Endothelial cell of umbilical vein (primary cell): ENCODE results near the gene ZDHHC16. TPM values are rescaled to one million over a fixed set of nuclear protein-coding genes. Genes with fewer than 3 reads are reported as not detected.

Experiments
- BruUV-seq: library from RNA; stranded (reverse); fragments of 400-500 nt; replicated peaks from 2 replicates; lab custom pipeline; 2021; lab: Mats Ljungman, UMichigan
- CTCF ChIA-PET: fragments of 300-600, 350-600 bp; sonication (Branson Sonifier 250); formaldehyde crosslinking; loops from one replicate; lab custom pipeline; 2021; ENCODE audit warnings: antibody characterized with exemption, inconsistent platforms; lab: Charles Lee
- POLR2A ChIA-PET: fragments of 300-600, 350-600 bp; sonication (Branson Sonifier 250); formaldehyde crosslinking; loops from one replicate; lab custom pipeline; 2021; ENCODE audit warnings: antibody characterized with exemption, inconsistent platforms; lab: Charles Lee
- DNase-seq: peaks from one replicate; pipeline ENCODE4 v3.0.0-alpha.2; 2011; ENCODE audit warnings: low read depth, low spot score
- FAIRE-seq: peaks from 2 replicates; lab custom pipeline; 2011; peaks lifted over from hg19 to GRCh38; lab: Jason Lieb, UNC
- H2AFZ ChIP-seq: 2 replicates; pipeline ENCODE4 v1.6.0; 2012; ENCODE audit warnings: low read depth, low read length, control low read depth, inconsistent platforms
- H3K27ac ChIP-seq: 2 replicates; pipeline ENCODE4 v1.5.1; 2011; ENCODE audit warnings: low read depth, mild to moderate bottlenecking, control low read depth, low read length, moderate library complexity; ENCODE audit not compliant: insufficient read depth
- H3K27me3 ChIP-seq, 2 experiments: 2 replicates each; pipeline versions ENCODE4 v1.6.0 to v1.6.1; 2011; ENCODE audit warnings: low read length in 2 of 2, mixed read lengths in 1 of 2; ENCODE audit not compliant: control insufficient read depth in 2 of 2, insufficient read depth in 2 of 2
- H3K36me3 ChIP-seq, 2 experiments: 2 replicates in 1 of 2; 3 replicates in 1 of 2; pipeline ENCODE4 v1.5.1; 2011; ENCODE audit warnings: low read length in 2 of 2, mild to moderate bottlenecking in 1 of 2, moderate library complexity in 1 of 2; ENCODE audit not compliant: control insufficient read depth in 2 of 2, insufficient read depth in 2 of 2; ENCODE audit errors: extremely low read depth in 1 of 2
- H3K4me1 ChIP-seq: 3 replicates; pipeline ENCODE4 v1.5.1; 2011; ENCODE audit warnings: mild to moderate bottlenecking, low read length; ENCODE audit not compliant: control insufficient read depth, insufficient read depth; ENCODE audit errors: extremely low read depth
- H3K4me2 ChIP-seq: 2 replicates; pipeline ENCODE4 v1.6.1; 2011; ENCODE audit warnings: low read length, control low read depth, mixed read lengths; ENCODE audit not compliant: insufficient read depth
- H3K4me3 ChIP-seq, 3 experiments: fragments of 200-600 bp in 1 of 3; sonication (generic), shearing (Covaris generic) in 1 of 3; replicated peaks in 1 of 3; 2 replicates each; pipeline ENCODE4 v1.5.1; 2011 to 2016; ENCODE audit warnings: control low read depth in 3 of 3, low read length in 3 of 3, mild to moderate bottlenecking in 2 of 3, inconsistent platforms in 1 of 3, low read depth in 1 of 3, moderate library complexity in 1 of 3; ENCODE audit not compliant: insufficient read depth in 1 of 3
- H3K79me2 ChIP-seq: 2 replicates; pipeline ENCODE4 v1.6.0; 2012; ENCODE audit warnings: low read length, inconsistent platforms; ENCODE audit not compliant: control insufficient read depth, insufficient read depth
- H3K9ac ChIP-seq: replicated peaks from 2 replicates; pipeline ENCODE3; 2011; ENCODE audit warnings: low read length, control low read depth; ENCODE audit not compliant: insufficient read depth; ENCODE audit errors: extremely low read depth
- H3K9me1 ChIP-seq: replicated peaks from 3 replicates; pipeline ENCODE4 v1.6.0; 2011; ENCODE audit warnings: mild to moderate bottlenecking, low read length; ENCODE audit not compliant: control insufficient read depth, insufficient read depth; ENCODE audit errors: extremely low read depth
- H3K9me3 ChIP-seq: replicated peaks from 2 replicates; pipeline ENCODE4 v1.5.1; 2012; ENCODE audit warnings: low read length, inconsistent platforms; ENCODE audit not compliant: control insufficient read depth, insufficient read depth
- H4K20me1 ChIP-seq: replicated peaks from 2 replicates; pipeline ENCODE3; 2011; ENCODE audit warnings: mild to moderate bottlenecking, low read length; ENCODE audit not compliant: control insufficient read depth, insufficient read depth; ENCODE audit errors: extremely low read depth
- FOS ChIP-seq: IDR thresholded peaks from 2 replicates; pipeline ENCODE4 v1.6.1; 2011; ENCODE audit warnings: mild to moderate bottlenecking, low read length, moderate library complexity, borderline replicate concordance; ENCODE audit not compliant: insufficient read depth
- MAX ChIP-seq: IDR thresholded peaks from 2 replicates; pipeline ENCODE4 v1.6.1; 2011; ENCODE audit not compliant: insufficient read depth, insufficient read length
- MYC ChIP-seq: IDR thresholded peaks from one replicate; pipeline ENCODE4 v1.6.1; 2011; ENCODE audit warnings: mild to moderate bottlenecking, low read depth, low read length
- POLR2A ChIP-seq: IDR thresholded peaks from 2 replicates; pipeline ENCODE4 v1.6.1; 2012; ENCODE audit warnings: low read depth, mild to moderate bottlenecking, control low read depth, low read length
- POLR2AphosphoS5 ChIP-seq: IDR thresholded peaks from 2 replicates; pipeline ENCODE4 v1.6.1; 2012; ENCODE audit warnings: low read depth, mild to moderate bottlenecking, control low read depth, low read length, moderate library complexity; ENCODE audit not compliant: insufficient read depth
- dilution Hi-C: fragments of 300-500 bp; cut with MboI; formaldehyde crosslinking; loops from one replicate; pipeline ENCODE4 v1.15.0; 2019; ENCODE audit warnings: low sequenced_read_pairs; ENCODE audit not compliant: extremely low pct_ligation_motif_present
- intact Hi-C: fragments of 100-400 bp; cut with micrococcal nuclease; formaldehyde crosslinking; loops from one replicate; pipeline ENCODE4 v1.10.0; 2022
- polyA plus RNA-seq, 4 experiments: library from polyadenylated mRNA; depleted of rRNA in 3 of 4; stranded (reverse) in 3 of 4; unstranded in 1 of 4; fragments of >200 nt; gene quantifications; 2 replicates each; pipeline versions ENCODE4 v1.2.1 to v1.2.3, GENCODE V29; 2011 to 2012; ENCODE audit warnings: missing spikeins in 1 of 4
- small RNA-seq: library from RNA; depleted of rRNA; stranded (forward); fragments of <200 nt; gene quantifications from one replicate; pipeline ENCODE3, GENCODE V24; 2012; ENCODE audit warnings: low replicate concordance, low read depth; ENCODE audit not compliant: insufficient read depth, insufficient read length
- total RNA-seq: library from RNA; stranded (reverse); gene quantifications from 2 replicates; pipeline ENCODE4 v1.2.3, GENCODE V29; 2021

Gene ZDHHC16
- total and polyA plus RNA-seq, 2 donors (not counting 3 experiments of a cell fraction or from before 2014, with no cell fraction given), result 52.0 to 125 TPM

GRCh38 chr10:97506199-97506991, 60.4 kb downstream of the ZDHHC16 start:
- H3K9me3 ChIP-seq, result no peaks in the 10 kb centered on the region
- peaks cover 46% of the 10 kb centered on the region for H3K79me2 ChIP-seq
- CTCF ChIA-PET, result interaction anchor here (1.8 kb wide), 1 partner anchor 9 kb away, joined by 6 read pairs; no protein-coding TSS in a partner anchor
- POLR2A ChIA-PET, result no interaction called here
- BruUV-seq, result no TSS peak
- FAIRE-seq (no peak), DNase-seq (no peak)
- peaks cover 9% of the 10 kb centered on the region for H3K4me1 ChIP-seq
- H2AFZ ChIP-seq, result no peak overlapping the region
- peaks cover under 1% of the 10 kb centered on the region for H4K20me1 ChIP-seq
- intact Hi-C loops, result no loop called here
- H3K4me2 ChIP-seq, result no peak overlapping the region
- dilution Hi-C loops, result no loop called here
- H3K9ac ChIP-seq, result no peak overlapping the region
- no peaks in the 10 kb centered on the region for H3K27me3 ChIP-seq
- no peaks in the 10 kb centered on the region for H3K36me3 ChIP-seq
- no peaks in the 10 kb centered on the region for H3K9me1 ChIP-seq
- TF ChIP-seq FOS (no peak), POLR2AphosphoS5 (no peak), MAX (no peak), POLR2A (no peak), MYC (no peak)
- no peak overlapping the region for H3K4me3 ChIP-seq
- no peak overlapping the region for H3K27ac ChIP-seq

Small RNA genes within 50 kb of the gene (small RNA-seq; reads per million reads assigned to genes)
- gene RF00019, result not detected

Other genes starting within 250 kb of the ZDHHC16 start
- gene ARHGAP19, start 153.5 kb upstream of the ZDHHC16 start, total RNA-seq, result 19.1 and 20.0 TPM in 2 replicates
- 5.5 and 6.8 TPM in 2 replicates for gene ARHGAP19, start 153.5 kb upstream of the ZDHHC16 start, polyA plus RNA-seq
- gene FRAT1, start 126.9 kb upstream of the ZDHHC16 start, total RNA-seq, result 3.2 and 3.5 TPM in 2 replicates
- 2.2 and 2.4 TPM in 2 replicates for gene FRAT1, start 126.9 kb upstream of the ZDHHC16 start, polyA plus RNA-seq
- gene FRAT2, start 111.4 kb upstream of the ZDHHC16 start, total RNA-seq, result 11.3 and 11.5 TPM in 2 replicates
- 5.7 and 6.6 TPM in 2 replicates for gene FRAT2, start 111.4 kb upstream of the ZDHHC16 start, polyA plus RNA-seq
- 35.8 and 40.9 TPM in 2 replicates for gene RRP12, start 44.8 kb upstream of the ZDHHC16 start, total RNA-seq
- 11.9 and 13.6 TPM in 2 replicates for gene RRP12, start 44.8 kb upstream of the ZDHHC16 start, polyA plus RNA-seq
- 357 and 375 TPM in 2 replicates for gene PGAM1, start 20.0 kb upstream of the ZDHHC16 start, total RNA-seq
- 372 and 375 TPM in 2 replicates for gene PGAM1, start 20.0 kb upstream of the ZDHHC16 start, polyA plus RNA-seq
- gene EXOSC1, start 169 bp upstream of the ZDHHC16 start, total RNA-seq, result 43.6 and 50.7 TPM in 2 replicates
- gene EXOSC1, start 169 bp upstream of the ZDHHC16 start, polyA plus RNA-seq, result 47.6 and 52.9 TPM in 2 replicates
- gene MMS19, start 52.2 kb downstream of the ZDHHC16 start, total RNA-seq, result 80.9 and 95.2 TPM in 2 replicates
- gene MMS19, start 52.2 kb downstream of the ZDHHC16 start, polyA plus RNA-seq, result 123 and 135 TPM in 2 replicates
- gene UBTD1, start 52.7 kb downstream of the ZDHHC16 start, total RNA-seq, result 42.6 and 44.1 TPM in 2 replicates
- gene UBTD1, start 52.7 kb downstream of the ZDHHC16 start, polyA plus RNA-seq, result 63.7 and 89.3 TPM in 2 replicates
- gene ANKRD2, start 126.6 kb downstream of the ZDHHC16 start, total RNA-seq, result 1.6 and 2.3 TPM in 2 replicates
- gene ANKRD2, start 126.6 kb downstream of the ZDHHC16 start, polyA plus RNA-seq, result 1.7 and 1.8 TPM in 2 replicates
- 0.46 and 0.91 TPM in 2 replicates for gene HOGA1, start 138.2 kb downstream of the ZDHHC16 start, total RNA-seq
- 0.44 and 0.48 TPM in 2 replicates for gene HOGA1, start 138.2 kb downstream of the ZDHHC16 start, polyA plus RNA-seq
- gene C10orf62, start 143.5 kb downstream of the ZDHHC16 start, total RNA-seq, result not detected in 2 replicates
- not detected in 2 replicates for gene C10orf62, start 143.5 kb downstream of the ZDHHC16 start, polyA plus RNA-seq
- gene MORN4, start 187.3 kb downstream of the ZDHHC16 start, total RNA-seq, result 8.4 and 12.2 TPM in 2 replicates
- 11.8 and 13.9 TPM in 2 replicates for gene MORN4, start 187.3 kb downstream of the ZDHHC16 start, polyA plus RNA-seq
- 19.7 and 20.4 TPM in 2 replicates for gene PI4K2A, start 194.5 kb downstream of the ZDHHC16 start, total RNA-seq
- 23.8 and 24.6 TPM in 2 replicates for gene PI4K2A, start 194.5 kb downstream of the ZDHHC16 start, polyA plus RNA-seq
- 2.4 and 3.0 TPM in 2 replicates for gene AVPI1, start 241.1 kb downstream of the ZDHHC16 start, total RNA-seq
- 3.7 and 5.9 TPM in 2 replicates for gene AVPI1, start 241.1 kb downstream of the ZDHHC16 start, polyA plus RNA-seq